Measurements from ENCODE around the gene AOC2. TPM values are rescaled to one million over a fixed set of nuclear protein-coding genes. Genes with fewer than 3 reads are reported as not detected.

AOC2 gene
- total RNA-seq, 1 donor from 2014 or later: 0.41 TPM

DNA sequence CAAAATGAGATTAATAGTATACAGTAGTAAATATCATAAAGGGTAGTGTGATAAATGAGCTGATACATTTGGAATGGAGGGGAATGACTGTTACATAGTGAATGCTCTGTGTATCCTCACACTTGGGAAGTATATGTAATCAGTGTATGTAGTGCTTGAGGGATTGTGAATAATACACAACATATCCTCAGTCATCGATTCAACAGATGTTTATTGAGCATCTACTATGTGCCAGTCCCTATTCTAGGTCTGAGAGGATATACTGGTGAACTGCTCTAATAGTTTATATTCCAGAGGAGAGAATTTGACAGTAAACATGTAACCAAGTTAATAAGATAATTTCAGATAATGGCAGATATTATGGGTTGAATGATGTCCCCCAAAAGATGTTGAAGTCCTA lies 16.9 kb upstream of the AOC2 start:
- no peak for FAIRE-seq
- DNase-seq (ENCODE audit: low spot score in 2 of 2): no peak

DNA sequence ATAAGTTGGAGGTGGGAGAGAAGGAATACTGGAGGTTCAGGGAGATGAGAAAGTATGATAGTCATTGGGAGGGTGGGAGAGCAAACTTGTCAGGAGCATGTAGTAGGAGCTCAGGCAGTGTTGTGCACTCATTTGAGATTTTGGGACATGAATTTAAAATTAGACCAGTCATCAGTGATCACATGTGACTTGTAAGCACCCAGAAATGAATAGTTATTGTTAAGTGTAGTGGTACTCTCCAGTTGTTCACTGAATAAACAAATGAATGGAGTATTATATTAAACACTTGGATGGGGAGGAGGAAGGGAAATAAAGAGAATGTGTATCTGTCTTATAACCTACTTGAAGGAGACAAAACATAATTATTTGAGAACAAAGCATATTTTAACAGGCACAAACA lies 13.4 kb upstream of the AOC2 start:
- DNase-seq (ENCODE audit: low spot score in 2 of 2): no peak
- no peak for FAIRE-seq

DNA sequence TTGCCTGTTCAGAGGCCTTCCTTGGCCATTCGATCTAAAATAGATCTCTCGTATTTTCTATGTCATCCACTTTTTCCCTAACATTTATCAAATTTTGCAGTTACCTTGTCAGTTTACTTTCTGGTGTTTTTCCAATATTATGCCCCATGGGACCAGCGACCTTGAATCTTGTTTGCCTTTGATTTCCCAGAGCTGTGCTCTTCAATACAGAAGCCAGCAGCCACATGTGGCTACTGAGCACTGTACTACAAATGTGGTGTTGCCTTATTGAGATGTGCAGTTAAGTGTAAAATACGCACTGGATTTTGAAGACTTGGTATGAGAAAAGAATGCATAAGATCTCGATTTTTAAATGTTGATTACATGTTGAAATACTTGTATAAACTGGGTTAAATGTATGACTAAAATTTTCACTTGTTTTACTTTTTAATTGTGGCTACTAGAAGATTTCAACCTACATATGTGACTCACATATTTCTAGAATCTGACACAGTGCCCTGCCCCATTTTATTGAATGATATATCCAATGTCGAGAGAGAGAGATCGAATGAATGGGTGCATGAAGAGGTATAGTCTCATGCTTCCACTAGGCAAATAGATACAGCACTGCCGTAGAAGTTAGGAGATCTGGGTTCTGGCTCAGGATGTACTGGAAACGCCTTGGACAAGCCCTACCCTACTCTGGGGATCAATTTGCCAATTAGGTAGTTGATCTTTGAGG lies 12.0 kb upstream of the AOC2 start:
- FAIRE-seq (no peak), DNase-seq (ENCODE audit: low spot score in 2 of 2) (no peak)

DNA sequence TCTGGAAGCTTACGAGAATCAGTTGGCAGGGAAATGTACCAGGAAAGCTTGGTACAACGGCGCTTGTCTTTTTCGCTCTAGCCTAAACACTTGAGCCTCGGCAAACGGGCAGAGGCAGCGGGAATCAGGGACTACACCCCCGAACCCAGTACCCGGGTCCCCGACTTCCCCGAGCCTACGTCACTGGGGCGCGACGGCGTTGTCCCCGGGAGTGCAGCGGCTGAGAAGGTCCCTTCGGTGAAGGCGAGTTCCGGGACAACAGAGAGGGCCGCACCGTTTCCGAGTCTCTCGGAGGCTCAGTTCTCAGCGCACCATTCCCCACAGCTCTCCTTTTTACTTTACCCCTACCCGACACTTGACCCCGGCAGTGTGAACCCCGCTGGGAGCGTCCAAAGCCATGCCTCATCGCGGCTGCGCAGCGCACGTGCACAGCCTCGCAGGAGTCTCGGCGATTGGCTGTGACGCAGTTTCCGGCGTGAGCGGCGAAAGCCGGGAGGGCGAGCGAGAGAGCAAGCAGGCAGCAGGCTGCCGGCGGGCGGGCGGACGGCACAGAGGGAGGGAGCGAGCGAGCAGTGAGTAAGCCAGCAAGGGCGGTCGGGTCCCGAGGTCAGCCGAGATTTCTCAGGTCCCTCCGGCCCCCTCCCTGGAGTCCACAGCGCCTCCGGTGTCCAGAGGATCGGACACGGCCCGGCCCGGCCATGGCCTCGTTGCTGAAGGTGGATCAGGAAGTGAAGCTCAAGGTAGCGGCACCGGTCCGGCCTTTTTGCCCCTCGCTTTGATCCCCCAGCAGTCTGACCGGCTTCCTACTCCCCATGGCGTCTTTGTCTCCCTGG lies 11.2 kb upstream of the AOC2 start, which contains the start of gene PSME3:
PSME3 (plus strand) TSS at position 464 of the 833 bp plus-strand sequence; CDS start at position 699, 235 bp downstream.
- no peak for FAIRE-seq

DNA sequence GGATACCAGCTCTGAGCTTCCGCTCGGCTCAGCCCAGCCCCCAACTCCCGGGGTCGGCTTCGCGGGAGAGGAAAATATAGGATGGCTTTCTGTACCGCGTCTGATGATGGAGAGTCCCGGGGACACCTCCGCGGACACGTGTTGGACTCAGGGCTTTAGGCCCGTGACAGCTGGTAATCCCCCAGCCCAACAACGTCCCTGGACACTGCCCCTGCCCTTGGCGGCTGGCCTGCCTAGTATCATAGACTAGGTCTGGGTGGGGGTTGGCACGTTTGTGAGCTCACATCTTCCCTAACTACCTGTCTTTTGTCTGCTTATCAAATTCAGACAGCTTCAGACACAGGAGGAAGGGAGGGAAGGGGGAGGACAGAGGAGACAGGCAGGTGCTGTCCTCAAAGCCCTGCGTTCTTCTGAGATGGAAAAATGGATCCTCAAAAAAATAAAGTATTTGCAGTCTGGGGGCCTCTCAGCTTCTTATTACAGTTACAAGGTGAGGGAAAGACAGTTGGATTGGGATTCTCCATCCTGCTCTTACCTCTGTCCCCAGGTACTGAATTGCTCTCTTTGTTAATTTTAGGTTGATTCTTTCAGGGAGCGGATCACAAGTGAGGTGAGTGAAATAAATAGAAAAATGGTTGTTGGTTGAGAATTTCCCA lies 10.5 kb upstream of the AOC2 start:
- FAIRE-seq: no peak
- no peak for DNase-seq (ENCODE audit: low spot score in 2 of 2)

More for the DNA sequence above, 11.2 kb upstream of the AOC2 start, which contains the start of gene PSME3:
- DNase-seq (ENCODE audit: low spot score in 2 of 2): peak; percentile 81 to 92

DNA sequence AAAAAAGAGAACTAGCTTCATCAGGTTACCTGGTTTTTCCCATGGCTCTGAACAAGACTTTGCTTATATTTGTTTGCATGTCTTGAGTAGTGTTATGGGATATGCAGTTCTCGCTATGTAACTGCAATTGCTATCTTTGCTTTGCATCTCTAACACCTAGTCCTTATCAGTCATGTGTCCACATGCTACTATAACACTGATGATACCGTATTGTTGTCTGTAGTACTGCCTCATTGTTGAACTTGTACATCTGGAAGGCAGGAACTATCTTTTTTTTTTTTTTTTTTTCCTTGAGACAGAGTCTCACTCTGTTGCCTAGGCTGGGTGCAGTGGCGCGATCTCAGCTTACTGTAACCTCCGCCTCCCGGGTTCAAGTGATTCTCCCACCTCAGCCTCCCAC lies 8.6 kb upstream of the AOC2 start:
- no peak for DNase-seq (ENCODE audit: low spot score in 2 of 2)
- no peak for FAIRE-seq

DNA sequence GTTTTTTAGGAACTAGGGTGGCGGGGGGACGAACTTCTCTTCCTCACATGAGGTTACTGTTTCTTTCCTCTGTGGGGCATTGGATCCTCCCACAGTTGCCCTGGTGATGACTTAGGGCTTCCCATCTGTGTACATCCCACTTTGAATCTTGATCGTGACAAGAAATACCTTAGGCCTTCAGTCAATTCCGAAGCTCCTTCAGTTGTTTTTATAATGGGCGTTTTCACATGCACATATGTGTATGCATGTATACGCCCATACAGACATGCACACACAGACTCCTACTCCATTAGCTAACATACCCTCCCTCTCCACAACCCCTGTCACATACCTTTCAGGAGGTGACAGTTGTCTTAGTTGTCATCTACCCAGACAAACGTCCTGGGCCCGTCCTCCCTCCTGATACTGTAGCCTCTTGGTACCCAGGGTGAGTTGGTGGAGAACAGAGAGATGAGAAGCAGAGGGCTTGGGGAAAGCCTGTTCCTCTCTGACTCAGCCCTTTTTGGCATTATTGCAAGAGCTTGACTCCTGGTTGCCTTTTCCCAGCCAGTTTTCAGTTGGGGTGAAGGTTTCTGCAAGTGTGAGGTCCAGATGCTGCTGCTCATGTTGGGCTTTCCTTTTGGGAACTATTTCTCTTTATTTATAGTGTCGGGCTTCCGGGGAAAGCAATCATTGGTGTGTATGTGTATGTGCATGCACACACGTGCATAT lies 2.2 kb upstream of the AOC2 start:
- FAIRE-seq: no peak

DNA sequence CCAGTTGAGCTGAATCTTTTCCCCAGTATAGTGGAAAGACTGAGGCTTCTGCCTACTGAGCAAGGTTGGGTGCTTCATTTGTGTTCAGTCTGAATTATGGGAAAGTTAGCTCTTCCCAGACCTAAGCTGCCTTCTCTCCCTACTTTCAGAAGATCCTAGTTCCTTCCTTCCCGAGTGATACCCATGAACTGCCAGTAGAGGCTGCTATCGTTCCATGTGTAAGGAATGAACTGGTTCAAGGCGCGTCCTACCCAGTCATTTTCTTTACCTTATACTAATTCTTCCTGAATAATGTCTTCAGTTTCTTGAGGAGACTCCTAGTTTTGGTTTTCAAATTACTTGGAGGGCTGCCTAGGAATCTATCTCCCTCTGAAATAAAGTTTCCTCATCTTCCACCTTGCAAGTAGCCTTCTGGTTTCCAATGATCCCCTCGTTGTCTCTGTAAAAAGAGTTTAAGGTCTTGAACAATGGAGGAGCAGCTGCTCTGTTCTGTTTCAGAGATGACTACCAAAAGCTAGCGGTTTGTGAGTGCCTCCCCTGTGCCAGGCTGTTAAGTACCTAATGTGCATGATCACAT lies 934 bp upstream of the AOC2 start:
- FAIRE-seq: no peak
- DNase-seq (ENCODE audit: low spot score in 2 of 2): peak; percentile 72 to 88

More for the DNA sequence above, 2.2 kb upstream of the AOC2 start:
- no peak for DNase-seq (ENCODE audit: low spot score in 2 of 2)

DNA sequence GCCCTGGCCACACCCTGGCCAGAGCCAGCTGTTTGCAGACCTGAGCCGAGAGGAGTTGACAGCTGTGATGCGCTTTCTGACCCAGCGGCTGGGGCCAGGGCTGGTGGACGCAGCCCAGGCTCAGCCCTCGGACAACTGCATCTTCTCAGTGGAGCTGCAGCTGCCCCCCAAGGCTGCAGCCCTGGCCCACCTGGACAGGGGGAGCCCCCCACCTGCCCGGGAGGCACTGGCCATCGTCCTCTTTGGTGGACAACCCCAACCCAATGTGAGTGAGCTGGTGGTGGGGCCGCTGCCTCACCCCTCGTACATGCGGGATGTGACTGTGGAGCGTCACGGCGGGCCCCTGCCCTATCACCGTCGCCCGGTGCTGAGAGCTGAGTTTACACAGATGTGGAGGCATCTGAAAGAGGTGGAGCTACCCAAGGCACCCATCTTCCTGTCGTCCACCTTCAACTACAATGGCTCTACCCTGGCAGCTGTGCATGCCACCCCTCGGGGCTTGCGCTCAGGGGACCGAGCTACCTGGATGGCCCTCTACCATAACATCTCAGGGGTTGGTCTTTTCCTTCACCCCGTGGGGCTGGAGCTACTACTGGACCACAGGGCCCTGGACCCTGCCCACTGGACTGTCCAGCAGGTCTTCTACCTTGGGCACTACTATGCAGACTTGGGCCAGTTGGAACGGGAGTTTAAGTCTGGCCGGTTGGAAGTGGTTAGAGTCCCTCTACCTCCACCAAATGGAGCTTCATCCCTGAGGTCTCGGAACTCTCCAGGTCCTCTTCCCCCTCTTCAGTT lies 578 bp downstream of the AOC2 start:
- FAIRE-seq (no peak), DNase-seq (ENCODE audit: low spot score in 2 of 2) (no peak)

DNA sequence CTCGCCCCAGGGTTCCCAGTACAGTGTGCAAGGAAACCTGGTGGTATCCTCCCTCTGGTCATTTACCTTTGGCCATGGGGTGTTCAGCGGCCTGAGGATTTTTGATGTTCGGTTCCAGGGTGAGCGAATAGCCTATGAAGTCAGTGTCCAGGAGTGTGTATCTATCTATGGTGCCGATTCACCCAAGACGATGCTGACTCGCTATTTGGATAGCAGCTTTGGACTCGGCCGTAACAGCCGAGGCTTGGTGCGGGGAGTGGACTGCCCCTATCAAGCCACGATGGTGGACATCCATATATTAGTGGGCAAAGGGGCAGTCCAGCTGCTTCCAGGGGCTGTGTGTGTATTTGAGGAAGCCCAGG lies 1.2 kb downstream of the AOC2 start:
- FAIRE-seq: no peak
- no peak for DNase-seq (ENCODE audit: low spot score in 2 of 2)

DNA sequence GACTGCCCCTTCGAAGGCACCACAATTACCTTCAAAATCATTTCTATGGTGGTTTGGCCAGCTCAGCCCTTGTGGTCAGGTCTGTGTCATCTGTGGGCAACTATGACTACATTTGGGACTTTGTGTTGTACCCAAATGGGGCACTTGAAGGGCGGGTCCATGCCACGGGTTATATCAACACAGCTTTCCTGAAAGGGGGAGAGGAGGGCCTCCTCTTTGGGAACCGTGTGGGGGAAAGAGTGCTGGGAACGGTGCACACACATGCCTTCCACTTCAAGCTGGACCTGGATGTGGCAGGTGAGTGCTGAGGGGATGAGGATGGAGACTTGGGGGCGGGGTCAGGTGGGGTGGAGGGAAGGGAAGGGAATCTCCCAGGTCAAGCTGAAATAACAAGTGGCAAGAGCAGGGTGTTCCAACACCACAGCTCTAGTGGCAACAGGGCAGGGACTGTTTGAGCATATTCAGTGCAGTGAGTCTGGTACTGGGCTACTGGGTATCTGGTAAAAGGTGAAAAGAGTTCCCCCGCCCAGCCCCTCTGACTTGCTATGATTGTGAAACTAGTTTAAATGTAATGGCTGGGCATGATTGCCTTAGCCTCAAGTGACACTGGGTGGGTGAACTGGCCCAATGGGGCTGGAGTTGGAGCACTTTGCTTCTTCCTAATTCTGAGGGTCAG lies 1.7 kb downstream of the AOC2 start:
- DNase-seq (ENCODE audit: low spot score in 2 of 2): no peak
- FAIRE-seq: no peak

DNA sequence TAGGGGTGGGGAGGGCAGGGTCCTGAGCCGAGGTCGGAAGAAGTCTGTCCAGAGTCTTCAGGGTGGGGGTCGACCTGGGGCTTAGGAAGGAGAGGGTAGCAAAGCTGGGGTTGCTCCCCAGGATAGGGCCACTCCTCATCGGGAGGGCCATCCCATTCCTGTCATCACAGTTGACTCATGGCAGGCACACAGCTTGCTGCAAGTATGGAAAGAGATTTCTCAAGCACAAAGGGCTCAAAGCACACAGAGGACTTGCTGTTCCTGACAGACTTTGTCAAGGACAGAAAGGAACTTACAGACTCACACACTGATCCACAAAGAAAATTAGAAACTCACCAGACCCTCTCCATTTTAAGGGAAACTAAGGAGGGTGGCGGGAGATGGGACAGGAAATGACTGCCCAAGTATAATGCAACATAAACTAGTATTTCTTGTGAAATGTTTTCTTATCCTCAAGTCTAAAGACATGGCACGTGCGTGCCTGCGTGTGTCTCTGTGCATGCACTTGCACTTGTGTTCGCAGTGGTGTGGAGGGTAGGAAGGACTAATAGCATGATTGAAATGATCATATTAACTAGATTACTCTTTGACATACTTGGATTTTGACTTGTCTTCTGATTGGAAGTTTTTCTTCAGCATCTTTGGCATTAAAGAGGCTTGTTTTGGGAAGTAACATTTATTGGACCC lies 2.4 kb downstream of the AOC2 start:
- DNase-seq (ENCODE audit: low spot score in 2 of 2) (no peak), FAIRE-seq (no peak)

DNA sequence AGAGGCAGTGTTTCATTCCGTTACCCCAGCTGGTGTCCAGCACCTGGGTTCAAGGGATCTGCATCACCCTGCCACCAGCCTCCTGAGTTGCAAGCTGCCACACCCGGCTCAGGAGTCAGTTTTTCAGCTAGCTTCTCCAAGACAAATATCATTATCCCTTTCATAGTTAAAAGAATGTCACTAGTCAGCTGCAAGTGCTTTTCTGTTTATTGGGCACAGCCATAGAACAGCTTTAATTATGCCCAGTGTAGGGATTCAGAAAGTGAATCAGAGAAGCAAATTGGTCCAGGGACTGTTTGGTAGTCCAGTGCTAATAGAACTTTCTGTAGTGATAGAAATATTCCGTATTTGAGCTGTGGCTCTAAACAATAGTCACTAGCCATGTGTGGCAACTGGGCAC lies 3.7 kb downstream of the AOC2 start:
- FAIRE-seq: no peak

DNA sequence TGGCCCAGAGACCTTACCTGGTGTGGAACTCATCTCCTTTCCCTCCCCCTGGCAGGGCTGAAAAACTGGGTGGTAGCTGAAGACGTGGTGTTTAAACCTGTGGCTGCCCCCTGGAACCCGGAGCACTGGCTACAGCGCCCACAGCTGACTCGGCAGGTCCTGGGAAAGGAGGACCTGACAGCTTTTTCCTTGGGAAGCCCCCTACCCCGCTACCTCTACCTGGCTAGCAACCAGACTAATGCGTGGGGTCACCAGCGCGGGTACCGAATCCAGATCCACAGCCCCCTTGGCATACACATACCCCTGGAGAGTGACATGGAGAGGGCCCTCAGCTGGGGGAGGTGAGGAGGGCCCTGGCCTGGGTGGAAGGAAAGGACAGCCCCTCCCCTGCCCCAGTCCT lies 4.7 kb downstream of the AOC2 start:
- DNase-seq (ENCODE audit: low spot score in 2 of 2) (no peak), FAIRE-seq (no peak)

More for the DNA sequence above, 3.7 kb downstream of the AOC2 start:
- no peak for DNase-seq (ENCODE audit: low spot score in 2 of 2)

DNA sequence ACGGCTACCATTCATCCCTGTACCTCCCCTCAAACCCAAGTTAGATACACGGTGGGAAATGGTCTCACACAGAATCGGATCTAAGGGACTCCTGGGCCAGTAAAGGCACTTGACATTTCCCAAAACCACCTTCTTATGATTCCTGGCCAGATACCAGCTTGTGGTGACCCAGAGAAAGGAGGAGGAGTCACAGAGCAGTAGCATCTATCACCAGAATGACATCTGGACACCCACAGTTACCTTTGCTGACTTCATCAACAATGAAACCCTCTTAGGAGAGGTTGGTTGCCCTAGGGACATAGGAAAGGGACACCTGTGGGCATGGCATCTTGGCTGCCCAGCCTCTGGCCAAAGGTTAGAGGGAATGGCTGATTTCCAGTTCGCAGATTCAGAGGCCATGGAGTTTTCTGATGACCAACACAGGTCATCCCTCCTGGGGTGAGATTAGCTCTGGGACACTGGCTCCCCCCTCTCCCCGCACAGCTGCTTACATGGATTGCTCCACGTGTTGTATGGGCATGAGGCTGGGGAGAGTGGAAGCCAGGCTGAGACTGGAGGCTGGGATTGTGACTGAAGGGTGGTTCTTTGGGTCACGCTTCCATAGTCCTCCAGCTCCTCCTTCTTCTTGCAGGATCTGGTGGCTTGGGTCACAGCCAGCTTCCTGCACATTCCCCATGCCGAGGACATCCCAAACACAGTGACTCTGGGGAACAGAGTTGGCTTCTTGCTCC lies 5.2 kb downstream of the AOC2 start:
- DNase-seq (ENCODE audit: low spot score in 2 of 2): no peak
- no peak for FAIRE-seq

DNA sequence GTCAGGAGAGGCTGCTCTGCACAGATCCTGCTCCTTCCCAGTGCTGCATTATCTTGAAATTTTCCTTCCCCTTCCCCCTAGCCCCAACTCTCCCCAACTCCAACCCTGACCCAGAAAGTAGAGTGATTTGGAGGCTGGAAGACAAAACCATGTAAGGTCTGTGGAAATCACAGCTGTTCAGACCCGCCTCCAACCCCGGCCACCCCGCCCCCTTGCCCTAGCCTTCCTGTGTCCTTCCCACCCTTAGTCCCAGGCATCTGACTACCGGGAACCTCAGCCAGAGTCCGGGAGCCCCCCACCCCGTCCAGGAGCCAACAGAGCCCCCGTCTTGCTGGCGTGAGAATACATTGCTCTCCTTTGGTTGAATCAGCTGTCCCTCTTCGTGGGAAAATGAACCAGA lies 6.6 kb downstream of the AOC2 start, which contains the start of gene AOC3:
AOC3 (plus strand) TSS at position 246 of the 400 bp plus-strand sequence; CDS start at position 391, 145 bp downstream.
- FAIRE-seq (no peak), DNase-seq (ENCODE audit: low spot score in 2 of 2) (no peak)

Measured in frontal cortex (tissue), 4 donors.